HG03442 (cell line): ENCODE measurements around the gene PLCB1.
"Not testable (repeated sequence)": the region's sequence is repeated elsewhere in the genome, so short reads cannot be mapped to it uniquely, and the experiment has no call there.

ENCODE experiments used
- ATAC-seq: cut with Tn5 transposase; IDR thresholded peaks from one replicate; pipeline ENCODE4 v1.9.1; 2021; ENCODE audit warnings: mild to moderate bottlenecking, moderate library complexity; ENCODE audit not compliant: unreplicated experiment

PLCB1 gene

GRCh38 chr20:8431538-8432434 lies 299.7 kb downstream of the PLCB1 start:
- no peak for ATAC-seq

- ATAC-seq, result no peak
Measured at GRCh38 chr20:8432435-8433148, 300.5 kb downstream of the PLCB1 start.

DNA sequence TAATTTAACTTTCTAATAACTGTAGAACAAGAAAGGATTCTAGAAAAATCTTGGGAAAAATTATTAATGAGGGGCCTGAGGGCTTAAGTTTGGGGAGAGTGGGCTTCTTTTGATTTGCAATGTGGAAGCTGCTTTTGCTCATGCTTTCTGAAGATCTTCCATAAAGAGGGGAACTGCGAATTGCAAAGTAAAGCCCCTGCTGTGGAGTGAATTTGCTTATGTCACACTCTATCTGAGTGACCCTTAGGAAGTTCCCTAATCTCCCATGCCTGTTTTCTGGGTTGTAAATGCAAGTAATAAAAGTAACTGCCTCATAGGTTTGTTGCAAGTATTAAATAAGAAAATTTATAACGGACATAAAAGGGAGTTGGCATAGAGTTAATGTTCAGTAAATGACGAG lies 301.2 kb downstream of the PLCB1 start:
- ATAC-seq, result no peak

DNA sequence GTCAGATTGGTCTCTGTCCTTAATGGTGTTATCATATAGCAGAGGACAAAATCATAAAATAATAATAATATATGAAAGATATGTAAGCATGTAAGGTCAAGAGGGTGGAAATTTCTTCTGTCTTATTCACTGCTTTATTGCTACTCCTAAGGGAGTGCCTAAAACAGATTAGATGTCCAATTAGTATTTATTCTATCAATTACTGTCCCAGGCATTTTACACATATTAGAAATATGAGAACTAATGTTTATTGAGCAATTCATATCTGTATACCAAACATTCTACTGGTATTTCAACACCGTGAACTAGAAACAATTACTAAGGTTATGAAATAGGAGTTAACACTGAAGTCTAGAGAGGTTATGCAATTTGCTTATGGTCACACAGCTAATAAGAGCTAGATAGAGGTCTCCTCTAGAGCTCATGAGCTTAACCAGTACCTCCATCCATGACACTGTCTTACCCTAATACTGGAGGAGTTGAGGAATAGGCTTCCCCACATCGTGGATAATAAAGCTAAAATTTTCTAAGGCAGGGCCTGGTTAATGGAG lies 302.3 kb downstream of the PLCB1 start:
- no peak for ATAC-seq

- ATAC-seq, result no peak
Measured at GRCh38 chr20:8435285-8436035, 303.4 kb downstream of the PLCB1 start.

DNA sequence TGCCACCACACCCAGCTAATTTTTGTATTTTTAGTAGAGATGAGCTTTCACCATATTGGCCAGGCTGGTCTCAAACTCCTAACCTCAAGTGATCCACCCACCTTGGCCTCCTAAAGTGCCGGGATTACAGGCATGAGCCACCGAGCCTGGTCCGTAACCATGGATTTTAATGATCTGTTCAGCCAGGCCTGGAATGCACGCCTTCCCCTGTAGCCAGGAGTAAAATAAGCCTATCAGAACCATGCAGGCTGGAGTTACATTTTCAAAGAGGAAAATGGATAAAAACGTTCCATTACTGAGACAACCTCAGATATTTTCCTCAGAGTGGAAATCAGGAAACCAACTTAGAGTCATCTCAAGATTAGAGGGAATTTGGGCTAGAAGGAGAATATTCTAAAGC lies 304.9 kb downstream of the PLCB1 start:
- ATAC-seq, result not testable (repeated sequence)

- ATAC-seq, result no peak
Measured at GRCh38 chr20:8438748-8439147, 306.7 kb downstream of the PLCB1 start.

- ATAC-seq, result no peak
Measured at GRCh38 chr20:8443464-8444072, 311.5 kb downstream of the PLCB1 start.

- ATAC-seq, result no peak
Measured at GRCh38 chr20:8447262-8448120, 315.4 kb downstream of the PLCB1 start.

- no peak for ATAC-seq
Measured at GRCh38 chr20:8449123-8449522, 317.1 kb downstream of the PLCB1 start.

- no peak for ATAC-seq
Measured at GRCh38 chr20:8454137-8454712, 322.2 kb downstream of the PLCB1 start.

DNA sequence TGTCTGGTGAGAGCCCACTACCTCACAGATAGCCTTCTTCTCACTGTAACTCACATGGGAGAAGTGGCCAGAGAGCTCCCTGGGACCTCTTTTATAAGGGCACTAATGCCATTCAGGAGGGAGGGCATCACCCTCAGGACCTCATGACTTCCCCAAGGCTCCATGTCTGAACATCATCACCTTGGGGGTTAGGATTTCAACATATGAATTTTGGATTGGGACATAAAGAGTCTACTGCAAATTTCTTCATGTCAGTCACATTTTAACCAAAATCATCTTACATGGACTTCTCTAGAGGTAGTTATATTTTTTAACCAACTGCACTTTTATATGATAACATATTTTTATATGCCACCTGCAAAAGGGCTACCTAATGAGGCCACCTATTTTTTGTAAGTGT lies 324.7 kb downstream of the PLCB1 start:
- no peak for ATAC-seq

DNA sequence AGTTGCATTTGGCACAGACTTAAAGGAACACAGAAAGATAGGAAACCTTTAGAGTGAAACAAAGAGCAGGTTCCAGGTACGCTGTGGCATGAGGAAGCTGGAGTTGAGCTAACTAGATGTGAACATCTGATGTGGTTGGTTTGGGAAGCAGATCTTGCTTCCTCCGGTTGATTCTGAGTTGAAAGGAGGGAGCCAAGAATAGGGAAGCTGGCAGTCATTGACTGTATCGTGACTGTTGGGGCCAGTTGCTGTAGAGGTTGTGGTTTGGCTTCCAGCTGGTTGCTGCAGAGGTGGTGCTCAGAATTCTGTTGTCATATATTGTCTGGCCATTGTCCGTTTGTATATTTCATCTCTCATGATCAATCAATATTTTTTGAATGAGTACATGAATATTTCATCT lies 325.9 kb downstream of the PLCB1 start:
- no peak for ATAC-seq

DNA sequence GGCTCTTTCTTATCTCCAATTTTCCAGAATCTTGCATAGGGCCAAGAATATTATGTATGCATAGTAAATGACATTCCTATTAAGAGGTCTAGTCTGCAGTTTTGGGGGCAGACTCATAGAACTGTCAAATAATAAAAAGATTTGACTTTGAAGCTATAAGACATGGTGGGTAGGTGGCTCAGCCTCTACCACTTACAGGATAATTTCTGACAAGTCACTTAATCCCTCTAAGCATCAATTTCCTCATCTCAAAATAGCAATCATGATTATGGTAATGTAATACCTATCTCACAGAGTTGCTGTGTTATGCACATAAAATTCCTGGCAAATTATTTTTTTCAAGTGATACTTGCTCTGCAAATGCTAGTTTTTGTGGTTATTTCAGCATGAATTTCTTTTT lies 329.1 kb downstream of the PLCB1 start:
- no peak for ATAC-seq

- no peak for ATAC-seq
Measured at GRCh38 chr20:8464368-8464767, 332.3 kb downstream of the PLCB1 start.

- not testable (repeated sequence) for ATAC-seq
Measured at GRCh38 chr20:8466781-8467180, 334.7 kb downstream of the PLCB1 start.

DNA sequence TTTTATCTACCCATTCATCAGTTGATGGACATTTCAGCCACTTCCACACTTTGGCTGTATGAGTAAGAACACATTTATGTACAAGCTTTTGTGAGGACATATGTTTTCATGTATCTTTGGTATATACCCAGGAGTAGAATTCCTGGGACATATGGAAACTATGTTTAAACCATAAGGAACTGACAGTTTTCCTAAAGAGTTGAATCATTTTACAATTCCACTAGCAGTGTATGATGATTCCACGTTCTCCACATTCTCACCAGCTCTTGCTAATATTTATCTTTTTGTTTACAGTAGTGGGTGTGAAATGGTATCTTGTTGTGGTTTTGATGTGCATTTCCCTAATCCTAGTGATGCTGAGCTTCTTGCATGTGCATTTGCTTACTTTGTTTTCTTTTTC lies 338.1 kb downstream of the PLCB1 start:
- no peak for ATAC-seq

GRCh38 chr20:8471465-8471864 lies 339.4 kb downstream of the PLCB1 start:
- no peak for ATAC-seq

DNA sequence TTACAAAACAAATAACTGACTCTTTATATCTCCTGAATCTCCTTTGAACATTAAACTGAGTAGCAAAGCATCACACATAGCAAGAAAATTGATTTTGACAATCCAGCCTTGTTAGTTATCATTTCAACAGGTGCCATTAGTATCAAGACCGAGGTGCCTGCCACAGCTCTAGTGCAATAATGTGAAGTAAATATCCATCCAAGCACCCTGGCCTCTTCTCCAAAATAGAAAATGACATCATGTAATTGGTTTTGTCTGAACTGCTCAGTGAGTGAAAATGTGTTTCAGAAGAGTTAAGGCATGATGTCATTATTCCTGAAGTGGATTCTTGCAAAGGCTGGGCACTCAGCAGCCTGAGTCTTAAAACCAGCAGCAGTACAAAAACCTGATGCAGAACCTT lies 341.4 kb downstream of the PLCB1 start:
- ATAC-seq, result no peak
